ENCODE results near the gene TMEM200B. TPM values are rescaled to one million over a fixed set of nuclear protein-coding genes. Genes with fewer than 3 reads are reported as not detected.
"Not testable (repeated sequence)": the region's sequence is repeated elsewhere in the genome, so short reads cannot be mapped to it uniquely, and the experiment has no call there.

Gene TMEM200B
- total and polyA plus RNA-seq, 2 experiments from 2014 or later, result 4.9 to 8.7 TPM

GRCh38 chr1:29112705-29113412 lies 10.8 kb downstream of the TMEM200B start:
- H3K27ac Mint-ChIP-seq, result 0 out of 2 replicates have a peak overlapping the region, but pooled peaks have one; percentile 4

GRCh38 chr1:29108041-29108440 lies 15.7 kb downstream of the TMEM200B start:
- not testable (repeated sequence) for DNase-seq (ENCODE audit: low spot score); H3K27ac Mint-ChIP-seq; H3K4me3 ChIP-seq; H3K4me3 Mint-ChIP-seq; H3K27me3 Mint-ChIP-seq (ENCODE audit: insufficient read depth, low read depth, poor library complexity); H3K9me3 Mint-ChIP-seq; H2AFZ ChIP-seq; H3K79me2 ChIP-seq (replicated peaks; ENCODE audit: insufficient read depth); H3F3A ChIP-seq (replicated peaks; ENCODE audit: low read depth); ATAC-seq; H3K36me3 ChIP-seq (ENCODE audit: insufficient read depth); H4K20me1 ChIP-seq (replicated peaks; ENCODE audit: insufficient read depth); H3K4me2 ChIP-seq; H3K27ac ChIP-seq (ENCODE audit: low read depth); H3K9me2 ChIP-seq (ENCODE audit: insufficient read depth); H3K27me3 ChIP-seq (ENCODE audit: insufficient read depth); H3K4me1 ChIP-seq (ENCODE audit: insufficient read depth)
- Mint-ChIP-seq H3K4me1 (peaks cover 13% of the 10 kb centered on the region), H3K36me3 (ENCODE audit: low read depth) (peaks cover 22% of the 10 kb centered on the region; the same call in 2 of the 3 replicates)

More at GRCh38 chr1:29112705-29113412, 10.8 kb downstream of the TMEM200B start:
- Histone ChIP-seq H3K36me3 (ENCODE audit: insufficient read depth) (0 out of 2 replicates have a peak, but pooled peaks cover 6% of the 10 kb centered on the region), H2AFZ (no peak overlapping the region), H4K20me1 (replicated peaks; ENCODE audit: insufficient read depth) (no peaks in the 10 kb centered on the region), H3K79me2 (replicated peaks; ENCODE audit: insufficient read depth) (no peaks in the 10 kb centered on the region), H3K4me2 (peak overlapping the region; percentile 17; the same call in 1 of the 2 replicates), H3F3A (replicated peaks; ENCODE audit: low read depth) (peaks cover 4% of the 10 kb centered on the region; the same call in 1 of the 2 replicates), H3K9me2 (ENCODE audit: insufficient read depth) (no peaks in the 10 kb centered on the region), H3K27me3 (ENCODE audit: insufficient read depth) (no peaks in the 10 kb centered on the region), H3K4me1 (ENCODE audit: insufficient read depth) (peaks cover 11% of the 10 kb centered on the region; the same call in 1 of the 2 replicates), H3K4me3 (no peak overlapping the region), H3K27ac (ENCODE audit: low read depth) (no peak overlapping the region)
- no peaks in the 10 kb centered on the region for H3K9me3 Mint-ChIP-seq
- H3K27me3 Mint-ChIP-seq (ENCODE audit: insufficient read depth, low read depth, poor library complexity), result peaks cover 8% of the 10 kb centered on the region
- peaks cover 19% of the 10 kb centered on the region for H3K4me1 Mint-ChIP-seq
- peaks cover 30% of the 10 kb centered on the region for H3K36me3 Mint-ChIP-seq (ENCODE audit: low read depth)
- DNase-seq (ENCODE audit: low spot score), result peak; percentile 52
- no peak overlapping the region for H3K4me3 Mint-ChIP-seq
- peak; percentile 90 for ATAC-seq
- TF ChIP-seq REST (IDR thresholded peaks at IDR 0.05; ENCODE audit: unreplicated experiment) (no peak), NANOG (IDR thresholded peaks at IDR 0.05; ENCODE audit: borderline replicate concordance) (no peak), EZH2 (IDR thresholded peaks at IDR 0.05; ENCODE audit: low read depth, unreplicated experiment) (no peak), ZNF114 (CRISPR knock-in tag; IDR thresholded peaks at IDR 0.05) (no peak), JUNB (IDR thresholded peaks at IDR 0.05; ENCODE audit: unreplicated experiment) (no peak), CTCF (conservative IDR thresholded peaks at IDR 0.05; ENCODE audit: low read depth in 2 of 2) (no peak), POLR2AphosphoS5 (IDR thresholded peaks at IDR 0.05; ENCODE audit: low read depth) (no peak), EZH2phosphoT487 (IDR thresholded peaks at IDR 0.05; ENCODE audit: unreplicated experiment) (no peak)
- TF ChIP-seq, protein P1, sequence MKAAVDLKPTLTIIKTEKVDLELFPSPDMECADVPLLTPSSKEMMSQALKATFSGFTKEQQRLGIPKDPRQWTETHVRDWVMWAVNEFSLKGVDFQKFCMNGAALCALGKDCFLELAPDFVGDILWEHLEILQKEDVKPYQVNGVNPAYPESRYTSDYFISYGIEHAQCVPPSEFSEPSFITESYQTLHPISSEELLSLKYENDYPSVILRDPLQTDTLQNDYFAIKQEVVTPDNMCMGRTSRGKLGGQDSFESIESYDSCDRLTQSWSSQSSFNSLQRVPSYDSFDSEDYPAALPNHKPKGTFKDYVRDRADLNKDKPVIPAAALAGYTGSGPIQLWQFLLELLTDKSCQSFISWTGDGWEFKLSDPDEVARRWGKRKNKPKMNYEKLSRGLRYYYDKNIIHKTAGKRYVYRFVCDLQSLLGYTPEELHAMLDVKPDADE (IDR thresholded peaks at IDR 0.05), result no peak

Data from GM23338 (cell line).